WERI-Rb-1 (cell line): ENCODE results near the gene KLF13.

ENCODE experiments used
- DNase-seq: peaks from one replicate; pipeline ENCODE4 v3.0.0-alpha.2; 2020
- H3K27ac ChIP-seq: fragments of 250-450 bp; sonication (Bioruptor Pico); 2 replicates; pipeline ENCODE4 v1.5.1; 2020; ENCODE audit warnings: mild to moderate bottlenecking, moderate library complexity
- H3K27me3 ChIP-seq: fragments of 250-450 bp; sonication (Bioruptor Pico); 2 replicates; pipeline ENCODE4 v1.5.1; 2021; ENCODE audit warnings: mild to moderate bottlenecking, low read depth, moderate library complexity; ENCODE audit not compliant: insufficient read depth, severe bottlenecking
- H3K36me3 ChIP-seq: fragments of 250-450 bp; sonication (Bioruptor Pico); 2 replicates; pipeline ENCODE4 v1.5.1; 2020; ENCODE audit warnings: mild to moderate bottlenecking, moderate library complexity
- H3K4me3 ChIP-seq: 2 replicates; pipeline ENCODE4 v1.5.1; 2011; ENCODE audit warnings: low read depth, mild to moderate bottlenecking, control low read depth, low read length
- H3K9me3 ChIP-seq: fragments of 250-450 bp; sonication (Bioruptor Pico); 2 replicates; pipeline ENCODE4 v1.5.1; 2021; ENCODE audit warnings: mild to moderate bottlenecking, moderate library complexity; ENCODE audit not compliant: severe bottlenecking
- TF ChIP-seq, protein P1 (sequence below): IDR thresholded peaks from 2 replicates; pipeline ENCODE4 v1.5.1; 2011; ENCODE audit warnings: low read depth, mild to moderate bottlenecking, control low read depth, inconsistent platforms, low read length

KLF13 gene

DNA sequence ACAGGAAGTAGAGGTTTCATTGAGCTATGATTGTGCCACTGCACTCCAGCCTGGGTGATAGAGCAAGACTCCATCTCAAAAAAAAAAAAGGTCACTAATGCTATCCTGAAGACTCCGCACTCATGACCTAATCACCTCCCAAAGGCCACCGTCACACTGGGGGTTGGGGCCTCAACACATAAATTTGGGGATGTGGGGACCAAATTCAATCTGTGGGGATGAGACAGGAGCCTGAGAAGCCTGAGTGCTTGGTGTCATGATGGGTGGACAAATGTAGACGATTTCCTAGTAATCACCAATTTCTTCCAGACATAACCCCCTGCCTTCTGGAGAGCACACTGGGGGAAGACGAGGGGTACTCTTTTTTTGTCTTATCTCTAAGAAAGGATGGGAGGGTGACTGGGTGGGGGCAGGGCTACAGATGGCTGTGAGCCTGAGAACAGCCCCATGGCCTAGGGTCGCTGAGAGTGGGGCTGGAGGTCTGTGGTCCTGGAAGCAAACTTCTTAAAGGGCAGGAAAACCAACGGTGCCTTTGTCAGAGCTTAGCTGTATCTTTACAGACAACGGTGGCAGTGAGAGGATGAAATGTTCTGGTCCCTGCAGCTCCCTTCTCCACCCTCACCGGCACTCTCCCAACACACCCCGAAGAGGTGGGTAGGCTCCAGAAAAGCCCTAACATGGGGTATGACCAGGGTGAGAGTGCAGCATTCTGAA is 16.6 kb upstream of the KLF13 start:
- H3K9me3 ChIP-seq = peaks cover 8% of the 10 kb centered on the region
- TF ChIP-seq, protein P1, sequence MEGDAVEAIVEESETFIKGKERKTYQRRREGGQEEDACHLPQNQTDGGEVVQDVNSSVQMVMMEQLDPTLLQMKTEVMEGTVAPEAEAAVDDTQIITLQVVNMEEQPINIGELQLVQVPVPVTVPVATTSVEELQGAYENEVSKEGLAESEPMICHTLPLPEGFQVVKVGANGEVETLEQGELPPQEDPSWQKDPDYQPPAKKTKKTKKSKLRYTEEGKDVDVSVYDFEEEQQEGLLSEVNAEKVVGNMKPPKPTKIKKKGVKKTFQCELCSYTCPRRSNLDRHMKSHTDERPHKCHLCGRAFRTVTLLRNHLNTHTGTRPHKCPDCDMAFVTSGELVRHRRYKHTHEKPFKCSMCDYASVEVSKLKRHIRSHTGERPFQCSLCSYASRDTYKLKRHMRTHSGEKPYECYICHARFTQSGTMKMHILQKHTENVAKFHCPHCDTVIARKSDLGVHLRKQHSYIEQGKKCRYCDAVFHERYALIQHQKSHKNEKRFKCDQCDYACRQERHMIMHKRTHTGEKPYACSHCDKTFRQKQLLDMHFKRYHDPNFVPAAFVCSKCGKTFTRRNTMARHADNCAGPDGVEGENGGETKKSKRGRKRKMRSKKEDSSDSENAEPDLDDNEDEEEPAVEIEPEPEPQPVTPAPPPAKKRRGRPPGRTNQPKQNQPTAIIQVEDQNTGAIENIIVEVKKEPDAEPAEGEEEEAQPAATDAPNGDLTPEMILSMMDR = no peak
- peak overlapping the region; percentile 77 for H3K27ac ChIP-seq
- H3K4me3 ChIP-seq = no peak overlapping the region
- no peaks in the 10 kb centered on the region for H3K36me3 ChIP-seq
- no peaks in the 10 kb centered on the region for H3K27me3 ChIP-seq
- no peak for DNase-seq

DNA sequence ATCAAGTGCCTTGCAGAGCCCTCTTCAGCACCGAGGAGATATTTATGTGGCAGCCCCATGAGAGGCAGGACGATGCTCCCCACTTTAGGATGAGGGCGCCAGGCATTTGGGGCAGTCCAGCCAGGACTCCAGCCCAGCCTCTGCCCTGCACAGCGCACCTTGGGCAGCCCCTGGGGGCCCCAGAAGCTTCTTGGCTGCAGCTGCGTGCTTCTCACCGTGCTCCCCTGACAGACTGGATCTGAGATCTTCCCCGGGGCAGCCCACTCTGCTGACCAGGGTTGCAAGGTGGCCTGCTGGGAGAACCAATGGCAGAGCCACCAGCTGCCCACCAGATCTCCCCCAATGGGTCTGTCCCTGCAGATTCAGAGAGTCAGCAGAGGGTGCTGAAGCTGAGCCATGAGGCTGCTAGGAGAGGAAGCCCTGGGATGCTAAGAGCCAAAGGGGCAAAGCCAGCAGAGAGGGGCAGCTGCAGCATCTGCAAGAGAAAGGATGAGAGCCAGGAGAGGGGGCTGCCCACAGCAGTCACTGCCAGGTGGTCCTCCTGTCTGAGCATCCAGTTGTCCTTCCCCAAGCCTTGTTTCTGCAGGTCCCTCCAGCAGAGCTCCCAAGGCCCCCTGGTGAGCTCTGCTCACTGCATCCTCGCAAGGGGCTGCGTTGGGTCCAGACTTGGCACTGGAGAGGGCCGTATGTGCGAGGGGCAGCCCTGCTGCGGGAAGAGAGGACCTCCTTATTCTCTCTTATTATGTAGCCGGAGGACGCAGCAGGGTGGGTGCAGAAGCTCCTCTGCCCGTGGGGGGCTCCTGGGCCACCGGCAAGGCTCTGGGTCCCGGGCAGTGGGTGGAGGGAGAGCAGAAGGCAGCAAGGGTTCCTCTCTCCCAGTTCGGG is 14.7 kb upstream of the KLF13 start:
- Histone ChIP-seq H3K9me3 (peaks cover 8% of the 10 kb centered on the region), H3K36me3 (no peaks in the 10 kb centered on the region), H3K4me3 (no peak overlapping the region), H3K27ac (peak overlapping the region; percentile 77), H3K27me3 (no peaks in the 10 kb centered on the region)
- TF ChIP-seq, protein P1 = no peak
- DNase-seq = peak; percentile 7

DNA sequence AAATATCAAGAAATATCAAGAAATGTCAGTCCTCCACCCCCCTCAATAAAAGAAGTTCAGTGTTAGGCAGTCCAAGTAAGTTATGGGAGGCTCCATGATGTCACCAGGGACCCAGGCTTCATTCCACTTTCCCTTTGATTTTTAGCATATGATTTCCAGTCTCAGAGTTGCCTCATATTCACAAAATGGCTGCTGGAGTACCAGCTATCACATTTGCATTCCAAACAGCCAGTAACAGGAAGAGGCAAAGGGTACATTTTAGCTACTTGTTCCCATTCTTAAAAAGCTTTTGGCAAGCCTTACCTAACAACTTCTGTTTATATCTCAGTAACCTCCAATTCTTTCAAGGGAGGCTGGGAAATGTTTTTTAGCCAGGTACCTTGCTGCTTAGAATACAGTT is 13.4 kb upstream of the KLF13 start:
- no peak for DNase-seq
- H3K9me3 ChIP-seq = peaks cover 8% of the 10 kb centered on the region
- H3K27ac ChIP-seq = no peak overlapping the region
- no peaks in the 10 kb centered on the region for H3K36me3 ChIP-seq
- TF ChIP-seq, protein P1 = no peak
- H3K27me3 ChIP-seq = no peaks in the 10 kb centered on the region
- H3K4me3 ChIP-seq = no peak overlapping the region

DNA sequence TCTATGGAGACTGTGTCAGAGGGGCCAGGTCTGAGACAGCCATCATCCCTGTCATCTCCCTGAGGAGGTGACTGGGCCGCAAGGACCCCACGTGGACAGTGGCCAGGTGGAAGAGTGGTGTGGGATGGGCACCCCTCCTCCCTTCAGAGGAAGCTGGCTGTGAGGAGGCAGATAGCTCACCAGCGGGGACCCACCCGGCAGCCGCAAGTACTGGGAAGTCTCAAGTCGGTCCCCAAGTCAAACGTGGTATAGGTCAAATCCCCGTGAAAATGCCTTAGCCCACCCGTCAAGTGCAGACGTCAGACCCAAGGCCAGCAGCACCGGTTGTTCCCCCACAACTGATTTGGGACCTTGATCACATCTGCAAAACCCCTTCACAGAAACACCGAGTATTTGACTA is 12.3 kb upstream of the KLF13 start:
- Histone ChIP-seq H3K36me3 (no peaks in the 10 kb centered on the region), H3K27ac (no peak overlapping the region), H3K9me3 (peaks cover 8% of the 10 kb centered on the region), H3K4me3 (no peak overlapping the region), H3K27me3 (no peaks in the 10 kb centered on the region)
- TF ChIP-seq, protein P1 = no peak
- DNase-seq = no peak

DNA sequence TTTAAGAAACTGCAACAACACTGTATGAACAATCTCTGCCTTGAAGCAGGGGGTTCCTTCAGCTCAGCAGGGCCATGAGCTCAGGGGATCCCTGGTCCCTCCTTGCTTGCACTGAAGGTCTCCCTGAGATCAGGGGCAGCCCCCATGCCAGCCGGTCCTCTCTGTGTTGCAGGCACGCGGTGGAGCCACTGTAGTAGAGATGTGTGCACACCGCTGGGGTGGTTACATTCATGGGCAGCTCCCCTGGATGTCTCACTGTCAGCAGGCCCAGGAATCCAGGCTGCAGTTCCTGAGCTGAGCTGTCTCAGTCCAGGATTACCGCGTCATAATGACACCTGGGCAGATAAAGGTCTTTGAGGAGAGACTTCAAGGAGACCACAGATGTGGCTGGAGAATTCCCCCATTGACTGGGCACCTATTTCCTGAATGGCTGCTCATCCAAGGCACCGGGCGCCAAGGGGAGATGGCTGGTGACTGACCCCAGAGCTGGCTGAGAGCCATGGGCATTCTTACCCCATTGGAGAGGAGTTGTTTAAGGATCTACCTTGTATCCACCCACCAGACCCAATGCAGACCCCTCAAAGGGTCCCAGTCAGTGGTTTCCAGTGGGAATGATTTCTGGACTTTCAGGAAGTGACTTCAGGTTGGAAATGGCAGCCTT is 10.4 kb upstream of the KLF13 start:
- TF ChIP-seq, protein P1 = no peak
- peak; percentile 71 for DNase-seq
- Histone ChIP-seq H3K9me3 (peaks cover 12% of the 10 kb centered on the region), H3K27me3 (no peaks in the 10 kb centered on the region), H3K4me3 (no peak overlapping the region), H3K27ac (peak overlapping the region; percentile 21), H3K36me3 (no peaks in the 10 kb centered on the region)
